AG04450 (cell line): ENCODE data around the gene BIN1. TPM values are rescaled to one million over a fixed set of nuclear protein-coding genes. Genes with fewer than 3 reads are reported as not detected.

Source experiments
- CTCF ChIA-PET: fragments of 300-600, 350-600 bp; formaldehyde crosslinking; extraction: SDS; loops from one replicate; lab custom pipeline; 2022; ENCODE audit warnings: antibody characterized with exemption, inconsistent platforms; lab: Charles Lee
- POLR2A ChIA-PET: fragments of 350-600 bp; formaldehyde crosslinking; extraction: SDS; loops from one replicate; lab custom pipeline; 2021; ENCODE audit warnings: antibody characterized with exemption, inconsistent platforms; lab: Yijun Ruan, JAX
- DNase-seq: peaks from one replicate; pipeline ENCODE4 v3.0.0-alpha.2; 2011; ENCODE audit warnings: low read depth, low spot score
- H3K27ac ChIP-seq: one replicate; pipeline ENCODE4 v1.5.1; 2012; ENCODE audit warnings: low read depth, low read length, control low read depth
- H3K27me3 ChIP-seq: one replicate; pipeline ENCODE4 v1.6.0; 2012; ENCODE audit warnings: low read length; ENCODE audit not compliant: control insufficient read depth, insufficient read depth
- H3K4me3 ChIP-seq: 2 replicates; pipeline ENCODE4 v1.5.1; 2011; ENCODE audit warnings: mild to moderate bottlenecking, low read depth, low read length, control low read depth
- H3K9me3 ChIP-seq: 2 replicates; pipeline ENCODE4 v1.5.1; 2012; ENCODE audit warnings: low read length; ENCODE audit not compliant: control insufficient read depth, insufficient read depth
- polyA plus RNA-seq: library from polyadenylated mRNA; depleted of rRNA; stranded (reverse); fragments of >200 nt; gene quantifications from 2 replicates; pipeline ENCODE4 v1.2.3, GENCODE V29; 2011
- TF ChIP-seq, protein P1 (sequence below): IDR thresholded peaks from 2 replicates; pipeline ENCODE4 v1.5.1; 2011; ENCODE audit warnings: low read depth, low read length, control low read depth, inconsistent platforms

Gene BIN1
- polyA plus RNA-seq, 1 experiment, result 32.4 TPM

- no peak overlapping the region for H3K27ac ChIP-seq
- ChIA-PET POLR2A (no interaction called here), CTCF (no interaction called here)
- DNase-seq, result no peak
- no peaks in the 10 kb centered on the region; the same call in 1 of the 2 replicates for H3K9me3 ChIP-seq
- H3K4me3 ChIP-seq, result no peak overlapping the region
- H3K27me3 ChIP-seq, result no peaks in the 10 kb centered on the region
- TF ChIP-seq, protein P1, sequence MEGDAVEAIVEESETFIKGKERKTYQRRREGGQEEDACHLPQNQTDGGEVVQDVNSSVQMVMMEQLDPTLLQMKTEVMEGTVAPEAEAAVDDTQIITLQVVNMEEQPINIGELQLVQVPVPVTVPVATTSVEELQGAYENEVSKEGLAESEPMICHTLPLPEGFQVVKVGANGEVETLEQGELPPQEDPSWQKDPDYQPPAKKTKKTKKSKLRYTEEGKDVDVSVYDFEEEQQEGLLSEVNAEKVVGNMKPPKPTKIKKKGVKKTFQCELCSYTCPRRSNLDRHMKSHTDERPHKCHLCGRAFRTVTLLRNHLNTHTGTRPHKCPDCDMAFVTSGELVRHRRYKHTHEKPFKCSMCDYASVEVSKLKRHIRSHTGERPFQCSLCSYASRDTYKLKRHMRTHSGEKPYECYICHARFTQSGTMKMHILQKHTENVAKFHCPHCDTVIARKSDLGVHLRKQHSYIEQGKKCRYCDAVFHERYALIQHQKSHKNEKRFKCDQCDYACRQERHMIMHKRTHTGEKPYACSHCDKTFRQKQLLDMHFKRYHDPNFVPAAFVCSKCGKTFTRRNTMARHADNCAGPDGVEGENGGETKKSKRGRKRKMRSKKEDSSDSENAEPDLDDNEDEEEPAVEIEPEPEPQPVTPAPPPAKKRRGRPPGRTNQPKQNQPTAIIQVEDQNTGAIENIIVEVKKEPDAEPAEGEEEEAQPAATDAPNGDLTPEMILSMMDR, result no peak
These were observed 48.6 kb downstream of the BIN1 start for GRCh38 chr2:127058246-127058953.

GRCh38 chr2:127057371-127058245 is 49.3 kb downstream of the BIN1 start:
- no peaks in the 10 kb centered on the region for H3K27me3 ChIP-seq
- POLR2A ChIA-PET, result no interaction called here
- H3K27ac ChIP-seq, result no peak overlapping the region
- TF ChIP-seq, protein P1, result no peak
- no peaks in the 10 kb centered on the region; the same call in 1 of the 2 replicates for H3K9me3 ChIP-seq
- no peak overlapping the region for H3K4me3 ChIP-seq
- DNase-seq, result no peak
- CTCF ChIA-PET, result no interaction called here

DNA sequence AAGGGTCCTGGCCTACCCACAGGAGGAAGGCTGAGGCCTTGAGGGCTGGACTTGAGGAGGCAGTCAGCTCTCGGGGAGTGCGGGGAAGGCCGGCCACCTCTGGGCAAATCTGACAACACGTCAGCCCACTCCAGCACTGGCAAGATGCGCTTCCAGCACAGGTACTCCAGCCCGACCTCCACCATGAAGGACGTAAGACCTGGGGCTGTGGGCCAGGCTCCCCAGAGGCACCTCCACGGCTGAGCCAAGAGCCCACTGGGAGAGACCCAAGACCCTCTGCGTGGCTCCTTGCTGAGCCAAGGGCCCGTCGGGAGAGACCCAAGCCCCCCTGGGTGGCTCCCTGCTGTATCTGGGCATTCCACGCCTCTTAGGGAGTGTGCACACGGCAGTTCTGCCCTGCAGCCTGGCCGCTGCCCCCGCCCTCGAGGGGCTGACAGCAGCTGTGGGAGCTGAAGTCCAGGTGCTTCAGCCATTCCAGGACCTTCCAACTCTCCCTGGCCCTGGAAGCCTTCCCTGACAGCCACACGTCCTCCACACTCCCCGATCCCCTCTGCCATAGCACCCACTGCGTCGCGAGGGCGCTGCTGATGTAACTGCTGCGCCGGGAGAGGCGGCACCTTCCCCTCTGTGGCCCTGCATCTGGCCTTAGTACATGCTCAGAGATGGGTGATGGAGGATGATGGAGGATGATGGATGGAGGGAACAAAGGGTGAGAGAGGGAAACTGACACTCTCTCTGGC is 50.2 kb downstream of the BIN1 start:
- TF ChIP-seq, protein P1, result no peak
- ChIA-PET CTCF (no interaction called here), POLR2A (no interaction called here)
- no peak for DNase-seq
- H3K27me3 ChIP-seq, result no peaks in the 10 kb centered on the region
- no peak overlapping the region for H3K4me3 ChIP-seq
- no peaks in the 10 kb centered on the region; the same call in 1 of the 2 replicates for H3K9me3 ChIP-seq
- no peak overlapping the region for H3K27ac ChIP-seq

DNA sequence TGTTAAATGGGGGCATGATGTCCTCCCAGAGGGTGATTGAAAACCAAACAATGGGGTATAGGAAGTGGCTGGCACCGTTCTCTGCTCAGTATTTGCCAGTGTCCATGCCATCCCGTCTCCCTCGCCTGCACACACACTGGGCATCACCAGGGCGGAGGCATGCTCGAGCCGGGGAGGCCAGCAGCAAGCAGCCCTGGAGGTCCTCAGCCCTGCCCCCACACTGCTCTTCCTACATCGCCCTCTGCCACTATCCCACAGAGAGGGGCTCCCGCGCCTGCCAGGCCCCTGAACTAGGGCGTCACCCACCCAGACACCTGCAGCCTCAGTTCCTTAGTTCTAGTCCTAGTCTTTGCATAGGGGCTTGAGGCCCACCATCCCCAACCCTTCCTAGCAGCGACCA is 50.9 kb downstream of the BIN1 start:
- H3K27ac ChIP-seq, result no peak overlapping the region
- CTCF ChIA-PET, result no interaction called here
- no peaks in the 10 kb centered on the region for H3K27me3 ChIP-seq
- TF ChIP-seq, protein P1, result no peak
- DNase-seq, result no peak
- POLR2A ChIA-PET, result no interaction called here
- no peaks in the 10 kb centered on the region; the same call in 1 of the 2 replicates for H3K9me3 ChIP-seq
- H3K4me3 ChIP-seq, result no peak overlapping the region
